Frontal cortex (tissue), 4 donors: ENCODE data around the gene NCAPD2. TPM values are rescaled to one million over a fixed set of nuclear protein-coding genes. Genes with fewer than 3 reads are reported as not detected.
"Not testable (repeated sequence)": the region's sequence is repeated elsewhere in the genome, so short reads cannot be mapped to it uniquely, and the experiment has no call there.

Experiments used
- DNase-seq, 2 donors: peaks; one replicate each; pipeline ENCODE4 v3.0.0; 2012; ENCODE audit warnings: low spot score in 2 of 2
- FAIRE-seq: peaks from 2 replicates; lab custom pipeline; 2012; peaks lifted over from hg19 to GRCh38; lab: Jason Lieb, UNC
- total RNA-seq: library from RNA; depleted of rRNA; stranded (reverse); fragments of >200 nt; gene quantifications from one replicate; pipeline ENCODE4 v1.2.3, GENCODE V29; 2014
- donor health status: control.
- donor health status: control.
- donor health status: control.

NCAPD2 gene
- total RNA-seq, 1 donor from 2014 or later, result 9.4 TPM

DNA sequence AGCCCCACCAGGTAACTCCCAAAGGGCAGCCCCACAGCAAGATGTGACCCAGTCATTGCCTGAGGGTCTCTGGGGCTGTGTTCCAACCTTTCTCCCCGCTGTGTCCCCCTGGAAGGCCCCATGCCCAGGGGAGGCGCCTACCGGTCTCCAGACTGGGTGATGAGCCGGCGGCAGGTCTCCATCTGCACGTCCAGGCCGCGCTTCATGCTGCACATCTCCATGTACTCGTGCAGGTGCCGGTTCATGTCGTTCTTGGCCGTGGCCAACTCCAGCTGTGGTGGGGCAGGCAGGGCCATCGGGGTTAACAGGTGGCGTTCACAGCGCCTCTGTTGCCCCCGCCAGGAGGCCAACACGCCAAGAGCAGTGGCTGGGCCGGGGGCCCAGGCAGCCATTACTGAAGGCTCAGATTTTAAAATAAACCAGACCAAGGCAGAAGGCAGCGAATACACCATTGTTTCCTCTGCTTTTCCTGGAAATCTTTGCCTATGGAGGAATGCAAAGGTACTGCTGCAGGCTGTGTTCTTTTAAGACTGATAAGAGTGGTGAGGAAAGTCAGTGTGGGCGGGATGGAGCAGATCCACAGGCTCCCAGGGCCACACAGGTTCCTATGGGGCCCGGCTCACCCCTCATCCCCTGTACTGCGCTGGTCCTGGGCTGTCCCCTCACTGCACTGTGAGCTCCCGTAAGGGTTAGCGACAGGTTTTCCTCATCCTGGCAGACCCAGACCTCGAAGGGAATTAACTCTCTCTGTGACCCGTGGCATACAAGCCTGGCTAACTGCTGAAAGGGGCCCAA, 47.7 kb downstream of the NCAPD2 start:
- DNase-seq (no peak), FAIRE-seq (no peak)

GRCh38 chr12:6542209-6543009, 48.5 kb downstream of the NCAPD2 start:
- no peak for DNase-seq
- no peak for FAIRE-seq

DNA sequence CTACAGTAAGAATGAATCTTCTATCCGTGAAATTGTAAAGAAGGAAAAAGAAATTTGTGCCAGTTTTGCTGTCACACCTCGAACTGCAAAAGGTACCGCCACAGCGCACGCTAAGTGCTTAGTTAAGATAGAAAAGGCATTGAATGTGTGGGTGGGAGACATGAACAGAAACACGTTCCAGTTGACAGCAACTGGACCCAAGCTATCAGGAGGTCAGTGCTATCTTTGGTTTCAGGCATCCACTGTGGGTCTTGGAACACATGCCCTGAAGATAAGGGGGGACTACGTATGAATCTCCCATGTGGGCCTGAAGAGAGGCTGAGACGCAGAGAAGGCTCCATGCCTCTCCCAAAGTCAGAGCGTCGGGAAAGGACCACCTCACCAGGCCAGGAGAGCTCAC, 52.1 kb downstream of the NCAPD2 start:
- FAIRE-seq (no peak), DNase-seq (no peak)

DNA sequence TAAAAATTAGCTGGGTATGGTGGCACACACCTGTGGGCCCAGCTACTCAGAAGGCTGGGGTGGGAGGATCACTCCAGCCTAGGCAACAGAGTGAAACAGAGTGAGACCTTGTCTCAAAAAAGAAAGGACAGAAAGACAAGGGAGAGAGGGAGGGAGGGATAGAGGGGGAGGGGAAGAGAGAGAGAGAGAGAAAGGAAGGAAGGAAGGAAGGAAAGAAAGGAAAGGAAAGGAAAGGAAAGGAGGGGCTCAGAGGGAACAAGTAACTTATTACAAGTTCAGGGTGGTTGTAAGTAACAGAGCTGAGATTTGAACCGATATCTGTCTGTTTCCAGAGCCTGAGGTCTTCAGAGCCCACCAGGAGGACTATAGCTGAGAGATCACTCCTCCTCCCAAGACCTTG, 53.7 kb downstream of the NCAPD2 start:
- DNase-seq (no peak), FAIRE-seq (no peak)

GRCh38 chr12:6547987-6548386, 54.1 kb downstream of the NCAPD2 start:
- no peak for FAIRE-seq
- no peak for DNase-seq

GRCh38 chr12:6548556-6548955, 54.7 kb downstream of the NCAPD2 start:
- DNase-seq, result no peak
- FAIRE-seq, result no peak

DNA sequence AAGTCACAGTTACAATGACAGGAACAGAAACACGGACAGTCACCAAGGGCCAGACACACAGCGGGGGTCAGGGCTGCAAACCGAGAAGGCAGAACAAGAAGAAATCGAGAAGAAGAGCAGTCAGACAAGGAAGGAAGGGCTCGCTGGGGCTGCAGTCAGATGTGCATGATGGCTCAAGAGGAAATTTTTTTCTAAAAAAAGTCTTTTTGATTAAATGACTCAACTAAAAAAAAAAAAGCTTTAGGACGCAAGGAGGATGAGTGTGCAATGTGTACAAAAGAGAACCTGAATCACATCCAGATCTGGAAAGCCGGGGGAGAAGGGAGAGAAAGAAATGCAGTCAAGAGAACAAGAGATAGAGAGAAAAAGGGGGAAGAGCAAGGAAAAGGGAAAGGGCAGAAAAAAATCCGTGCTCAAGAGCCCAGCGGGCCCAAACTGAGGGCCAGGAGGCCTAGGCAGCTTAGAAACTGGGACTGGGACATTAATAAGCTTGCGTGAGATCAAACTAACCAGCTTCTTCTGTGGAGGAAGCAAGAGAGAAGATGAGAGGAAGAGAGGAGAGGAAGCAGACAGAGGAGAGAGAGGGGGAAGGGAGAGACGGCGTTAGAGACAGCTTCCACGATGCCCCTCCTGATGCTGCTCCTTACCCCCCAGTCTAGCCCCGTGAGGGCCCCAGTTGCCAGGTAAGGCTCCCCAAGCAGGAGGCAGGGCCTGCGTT, 55.2 kb downstream of the NCAPD2 start:
- FAIRE-seq, result no peak
- no peak for DNase-seq

DNA sequence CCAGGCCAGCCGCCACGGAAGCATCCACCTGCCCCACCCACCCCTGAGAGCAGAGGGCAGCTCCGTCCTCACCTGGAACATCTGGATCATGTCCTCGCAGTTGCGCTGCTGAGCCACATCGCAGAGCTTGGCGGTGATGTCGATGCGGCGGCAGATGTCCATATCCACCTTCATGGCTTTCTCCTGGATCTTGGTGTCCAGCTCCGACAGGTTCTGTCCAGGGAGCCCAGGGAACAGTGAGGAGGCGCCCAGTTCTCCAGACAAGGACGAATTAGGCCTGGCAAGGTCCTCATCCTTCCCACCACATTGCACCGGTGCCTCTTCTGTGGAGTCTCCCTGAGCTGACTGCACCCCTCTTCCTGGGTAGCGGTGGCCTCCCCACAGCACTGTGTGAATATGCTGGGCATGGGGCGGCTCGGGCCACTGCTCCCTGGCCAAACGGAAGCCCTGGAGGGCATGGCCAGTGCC, 55.8 kb downstream of the NCAPD2 start:
- DNase-seq (no peak), FAIRE-seq (no peak)

DNA sequence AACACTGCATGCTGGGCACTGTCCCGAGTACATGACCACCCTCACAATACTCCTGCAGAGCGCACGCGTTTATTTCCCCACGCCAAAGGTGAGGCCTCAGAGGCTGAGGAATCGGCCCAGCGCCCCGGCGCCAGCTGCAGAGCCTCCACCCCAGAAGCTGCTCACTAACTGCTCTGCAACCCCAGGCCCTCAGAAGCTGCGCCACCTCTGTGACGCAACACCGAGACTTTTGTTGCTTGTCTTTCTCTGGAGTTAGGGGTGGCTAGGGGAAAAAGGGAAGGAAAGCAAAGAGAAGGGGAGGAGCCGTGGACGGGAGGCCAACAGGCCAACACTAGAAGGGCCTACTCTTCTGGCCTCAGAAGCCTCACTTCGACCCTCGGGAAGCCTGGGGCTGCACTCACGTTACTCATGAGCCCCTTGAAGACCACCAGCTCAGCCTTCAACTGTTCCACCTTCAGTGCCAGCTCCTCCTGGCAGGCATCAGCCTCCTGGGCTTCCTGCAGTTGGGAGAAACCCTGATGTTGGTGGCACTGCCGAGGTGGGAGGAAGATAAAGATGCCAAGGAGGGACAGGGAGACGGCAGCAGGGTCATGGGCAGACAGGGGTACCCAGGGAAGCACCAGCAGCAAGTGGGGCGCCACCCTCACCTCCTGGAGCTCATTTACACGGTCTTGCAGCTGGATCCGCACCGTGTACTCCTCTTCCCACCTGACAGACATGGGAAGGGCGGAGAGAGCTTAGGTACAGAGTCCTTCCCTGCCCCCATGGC, 56.6 kb downstream of the NCAPD2 start:
- DNase-seq, result no peak
- FAIRE-seq, result no peak

DNA sequence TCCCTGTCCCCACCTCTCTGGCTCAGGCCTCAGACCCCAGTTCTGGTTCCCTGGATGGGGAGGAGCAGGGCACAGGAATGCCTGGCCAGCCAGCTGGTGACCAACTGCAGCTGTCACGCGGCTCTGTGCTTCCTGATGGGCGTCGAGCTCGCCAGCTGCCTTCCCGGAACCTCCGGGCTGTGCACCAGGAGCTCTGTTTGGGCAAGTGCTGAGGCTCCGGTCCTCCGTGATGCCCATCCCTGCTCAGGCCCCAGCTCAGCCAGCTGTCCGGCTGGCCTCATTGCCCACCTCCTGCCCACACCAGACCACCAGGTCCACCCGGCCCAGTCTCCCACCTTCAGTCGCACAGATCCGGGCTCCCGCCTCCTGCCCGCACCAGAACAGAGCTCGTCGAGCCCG, 57.2 kb downstream of the NCAPD2 start:
- FAIRE-seq (no peak), DNase-seq (peak in 1 of 2 donors; percentile 51)

GRCh38 chr12:6551496-6552139, 57.7 kb downstream of the NCAPD2 start:
- FAIRE-seq (no peak), DNase-seq (no peak)

DNA sequence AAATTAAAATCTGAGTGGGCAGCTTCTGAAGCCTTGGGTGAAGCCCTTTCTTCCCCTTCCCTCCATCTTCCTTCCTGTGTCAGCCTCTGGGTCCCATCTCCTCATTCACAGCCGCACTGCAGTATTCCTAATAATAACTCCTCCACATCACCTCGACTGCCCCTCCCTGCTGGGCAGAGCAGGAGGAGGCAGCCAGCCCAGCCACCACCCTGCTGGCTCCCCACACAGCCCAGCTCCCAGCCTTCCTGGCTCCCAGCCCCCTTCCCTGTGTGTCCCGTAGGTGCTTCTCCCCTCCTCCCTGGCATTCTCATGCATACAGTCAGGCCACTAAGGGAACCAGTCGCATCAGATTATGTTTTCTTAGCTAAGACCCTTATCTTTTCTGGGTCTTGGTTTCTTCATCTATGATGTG, 58.2 kb downstream of the NCAPD2 start:
- FAIRE-seq, result no peak
- no peak for DNase-seq

GRCh38 chr12:6553051-6553868, 59.4 kb downstream of the NCAPD2 start:
- DNase-seq, result no peak
- FAIRE-seq, result no peak

GRCh38 chr12:6554168-6555017, 60.5 kb downstream of the NCAPD2 start:
- FAIRE-seq, result no peak
- peak in 1 of 2 donors; percentile 60 for DNase-seq

DNA sequence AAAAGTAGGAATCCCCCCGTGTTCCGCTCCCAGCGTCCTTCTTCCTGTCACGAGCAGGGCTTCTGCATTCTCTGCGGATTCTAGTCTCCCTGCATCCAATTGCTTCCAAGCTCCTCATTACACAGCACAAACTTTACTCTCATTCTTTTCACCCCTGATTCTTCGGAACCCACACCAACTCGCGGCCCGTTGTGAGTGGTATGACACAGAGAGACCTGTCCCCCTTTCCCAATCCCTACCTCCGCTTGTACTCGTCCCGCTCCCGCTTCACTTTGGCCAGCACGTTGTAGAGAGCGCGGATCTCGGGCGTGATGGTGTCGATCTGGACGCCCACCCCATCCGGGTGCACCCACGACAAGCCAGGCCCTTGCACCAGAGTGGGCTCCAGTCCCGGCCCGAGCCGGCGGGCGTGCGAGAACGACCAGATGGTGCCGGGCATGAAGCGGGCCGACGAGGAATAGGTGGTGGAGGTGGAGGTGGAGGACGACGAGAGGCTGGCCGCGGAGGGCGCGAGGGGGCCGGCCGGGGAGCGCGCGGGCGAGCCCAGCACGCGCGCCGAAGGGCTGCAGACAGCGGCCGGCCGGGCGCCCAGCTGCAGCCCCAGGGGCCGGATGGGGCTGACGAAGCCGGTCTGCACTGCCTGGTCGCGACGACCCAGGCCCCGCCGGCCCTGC, 61.3 kb downstream of the NCAPD2 start:
- FAIRE-seq (no peak), DNase-seq (peak in 1 of 2 donors; percentile 56)

GRCh38 chr12:6556496-6556817, 62.6 kb downstream of the NCAPD2 start:
- not testable (repeated sequence) for FAIRE-seq, DNase-seq

DNA sequence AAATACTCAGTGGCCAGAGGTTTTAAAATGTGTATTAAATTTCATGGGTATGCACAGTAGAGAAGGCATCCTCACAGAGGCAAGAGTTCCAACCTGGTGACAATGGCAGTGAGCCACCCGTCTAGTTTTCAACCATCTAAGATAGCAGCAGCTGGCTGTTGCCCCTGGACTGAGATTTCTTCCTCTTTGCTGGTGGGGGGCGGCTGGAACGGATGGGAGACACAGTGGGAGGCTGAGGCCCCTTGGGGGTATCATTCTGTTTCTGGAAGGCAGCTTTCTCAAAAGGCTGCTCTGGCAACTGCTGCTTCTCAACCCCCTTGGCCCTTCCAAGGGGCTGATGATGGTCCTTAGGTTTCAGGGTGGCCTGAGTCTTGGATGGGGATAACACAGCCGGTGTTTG, 63.0 kb downstream of the NCAPD2 start:
- DNase-seq (no peak), FAIRE-seq (no peak)
